Superior temporal gyrus (tissue), 1 donor: ENCODE measurements around the gene SLC8A1.

Experiments
- DNase-seq: peaks from one replicate; pipeline ENCODE4 v3.0.0-alpha.2; 2016; ENCODE audit errors: extremely low spot score

Gene SLC8A1

DNA sequence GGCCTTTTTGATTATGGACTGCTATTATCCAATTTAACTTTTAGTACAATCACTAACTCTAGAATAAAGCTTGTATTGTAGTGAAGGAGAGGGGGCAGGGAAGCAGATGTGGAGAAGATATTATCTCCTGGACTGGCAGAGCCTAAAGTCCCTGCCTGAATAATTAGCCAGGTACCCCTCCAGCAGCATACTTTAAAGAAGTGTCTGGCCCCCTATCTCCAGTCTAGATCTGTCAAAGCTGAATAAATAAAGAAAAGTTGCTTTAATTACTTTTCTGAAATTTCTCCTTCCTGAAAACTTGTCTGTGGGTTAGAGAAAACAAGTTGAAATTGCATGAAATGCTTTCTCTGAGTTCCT, 258.2 kb downstream of the SLC8A1 start:
- no peak for DNase-seq

- DNase-seq, result no peak
These were observed 258.8 kb downstream of the SLC8A1 start for GRCh38 chr2:40192864-40193669.

- DNase-seq, result no peak
These were observed 261.4 kb downstream of the SLC8A1 start for GRCh38 chr2:40190457-40190856.

DNA sequence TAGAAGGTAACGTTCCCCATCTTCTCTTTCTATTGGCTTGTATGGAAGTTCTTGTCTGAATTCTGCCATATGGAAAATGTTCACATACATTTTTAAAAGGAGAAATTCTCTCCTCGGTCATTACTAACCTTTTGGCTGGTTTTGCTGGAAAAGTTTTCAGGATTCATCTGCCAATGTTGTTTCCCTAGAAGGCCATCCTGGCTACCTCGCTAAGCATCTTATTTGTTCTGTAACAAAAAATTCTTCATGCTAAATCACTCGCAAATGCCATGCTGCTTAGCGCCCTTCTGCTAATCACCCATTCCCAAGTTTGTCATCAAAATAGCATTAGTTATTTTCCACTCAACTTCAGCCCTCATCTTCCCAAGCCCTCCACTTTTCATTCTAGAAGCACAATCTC, 262.0 kb downstream of the SLC8A1 start:
- no peak for DNase-seq

- DNase-seq, result no peak
These were observed 264.8 kb downstream of the SLC8A1 start for GRCh38 chr2:40187054-40187453.

GRCh38 chr2:40184551-40184950, 267.3 kb downstream of the SLC8A1 start:
- DNase-seq, result no peak

- no peak for DNase-seq
These were observed 270.0 kb downstream of the SLC8A1 start for GRCh38 chr2:40181855-40182254.

GRCh38 chr2:40179801-40180200, 272.1 kb downstream of the SLC8A1 start:
- no peak for DNase-seq

GRCh38 chr2:40178971-40179370, 272.9 kb downstream of the SLC8A1 start:
- DNase-seq, result no peak

- no peak for DNase-seq
These were observed 273.6 kb downstream of the SLC8A1 start for GRCh38 chr2:40178171-40178778.

DNA sequence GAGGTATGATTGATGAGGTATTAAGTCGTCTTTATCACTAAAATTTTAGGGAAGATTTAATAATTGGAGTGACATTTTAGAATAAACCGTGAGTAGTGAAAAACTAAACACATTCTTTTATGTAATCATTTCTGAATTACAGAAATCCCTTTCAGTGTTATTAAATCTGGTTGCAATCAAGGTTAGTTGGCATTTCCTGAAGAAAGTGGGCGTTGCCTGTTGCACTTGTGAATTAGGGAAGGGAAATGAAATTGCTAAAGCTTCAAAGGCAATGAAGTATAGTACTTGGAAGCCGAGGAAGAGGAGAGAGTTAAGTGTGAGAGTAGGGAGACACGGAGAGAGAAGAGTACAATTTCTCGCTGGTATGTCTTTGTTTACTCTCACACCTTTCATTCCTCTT, 274.5 kb downstream of the SLC8A1 start:
- no peak for DNase-seq

GRCh38 chr2:40173276-40173675, 278.6 kb downstream of the SLC8A1 start:
- no peak for DNase-seq

- DNase-seq, result no peak
These were observed 282.0 kb downstream of the SLC8A1 start for GRCh38 chr2:40169856-40170255.

- DNase-seq, result no peak
These were observed 282.5 kb downstream of the SLC8A1 start for GRCh38 chr2:40169430-40169829.

DNA sequence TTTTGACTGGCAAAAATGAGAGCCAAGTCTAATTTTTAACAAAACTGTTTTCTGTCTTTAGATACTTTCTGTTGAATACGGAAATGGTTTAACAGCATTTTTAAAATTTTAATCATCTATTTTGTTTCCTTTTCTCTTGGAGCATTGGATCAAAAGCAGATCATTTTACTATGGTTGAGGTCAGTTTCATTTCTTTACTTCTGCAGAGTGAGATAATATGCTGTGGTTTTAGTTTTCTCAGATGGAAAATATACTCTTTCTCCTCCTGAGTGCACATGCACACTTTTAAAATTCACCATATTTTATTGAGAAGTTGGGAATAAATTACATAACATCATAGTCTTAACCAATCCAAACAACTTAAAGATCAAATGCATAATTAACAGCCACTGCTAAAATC, 283.3 kb downstream of the SLC8A1 start:
- no peak for DNase-seq

DNA sequence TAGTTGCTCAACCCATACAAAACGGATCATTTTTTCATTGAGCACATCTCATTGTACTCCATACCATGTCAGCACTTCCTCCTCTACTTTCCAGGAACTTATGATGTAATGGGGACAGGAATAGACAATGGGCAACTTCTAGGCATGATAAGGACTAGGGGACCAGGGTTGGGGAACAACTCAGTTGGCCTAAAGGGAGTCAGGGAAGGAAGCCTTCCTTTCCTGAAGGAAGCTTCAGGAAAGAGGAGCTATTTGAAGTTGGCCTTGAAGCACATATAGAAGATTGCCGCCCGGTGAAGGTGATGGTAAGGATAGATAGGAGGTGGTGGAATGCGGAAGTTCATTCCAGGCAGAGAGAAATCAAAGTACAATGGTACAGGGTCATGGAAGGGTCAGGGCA, 283.9 kb downstream of the SLC8A1 start:
- no peak for DNase-seq

DNA sequence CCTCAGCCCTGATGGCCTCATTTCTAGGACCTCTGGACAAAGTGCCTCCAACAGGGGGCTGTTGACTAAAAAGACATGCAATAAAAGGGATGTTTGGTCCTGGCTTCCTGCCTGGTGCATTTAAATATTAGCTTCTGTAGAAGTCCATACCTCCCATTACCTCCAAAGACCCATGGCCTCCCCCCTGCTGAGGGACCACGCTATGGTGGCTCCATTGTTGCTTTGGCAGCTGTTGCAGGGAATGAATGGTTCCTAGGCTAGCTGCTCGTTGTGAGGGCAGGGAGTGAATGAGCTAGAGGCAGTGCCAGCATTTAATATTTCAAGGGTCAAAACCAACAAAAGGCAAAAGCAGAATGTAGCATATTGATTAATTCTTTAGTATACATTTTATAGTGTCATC, 285.9 kb downstream of the SLC8A1 start:
- DNase-seq, result no peak

DNA sequence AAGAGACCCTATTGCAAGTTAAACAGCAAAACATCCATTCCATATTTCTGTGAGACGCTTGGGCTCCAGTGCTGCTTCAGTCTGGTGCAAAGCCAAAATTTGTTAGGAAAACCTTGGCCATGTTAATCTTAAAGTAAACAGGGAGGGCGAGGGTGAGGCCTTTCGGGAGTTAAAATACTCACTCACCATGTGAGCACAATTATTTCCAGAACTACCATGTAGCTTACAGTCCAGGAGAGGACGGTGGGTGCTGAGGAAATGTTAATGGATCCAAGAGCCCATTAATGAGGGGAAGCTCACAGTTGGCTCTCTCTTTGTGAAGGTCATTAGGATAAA, 286.4 kb downstream of the SLC8A1 start:
- DNase-seq, result no peak

DNA sequence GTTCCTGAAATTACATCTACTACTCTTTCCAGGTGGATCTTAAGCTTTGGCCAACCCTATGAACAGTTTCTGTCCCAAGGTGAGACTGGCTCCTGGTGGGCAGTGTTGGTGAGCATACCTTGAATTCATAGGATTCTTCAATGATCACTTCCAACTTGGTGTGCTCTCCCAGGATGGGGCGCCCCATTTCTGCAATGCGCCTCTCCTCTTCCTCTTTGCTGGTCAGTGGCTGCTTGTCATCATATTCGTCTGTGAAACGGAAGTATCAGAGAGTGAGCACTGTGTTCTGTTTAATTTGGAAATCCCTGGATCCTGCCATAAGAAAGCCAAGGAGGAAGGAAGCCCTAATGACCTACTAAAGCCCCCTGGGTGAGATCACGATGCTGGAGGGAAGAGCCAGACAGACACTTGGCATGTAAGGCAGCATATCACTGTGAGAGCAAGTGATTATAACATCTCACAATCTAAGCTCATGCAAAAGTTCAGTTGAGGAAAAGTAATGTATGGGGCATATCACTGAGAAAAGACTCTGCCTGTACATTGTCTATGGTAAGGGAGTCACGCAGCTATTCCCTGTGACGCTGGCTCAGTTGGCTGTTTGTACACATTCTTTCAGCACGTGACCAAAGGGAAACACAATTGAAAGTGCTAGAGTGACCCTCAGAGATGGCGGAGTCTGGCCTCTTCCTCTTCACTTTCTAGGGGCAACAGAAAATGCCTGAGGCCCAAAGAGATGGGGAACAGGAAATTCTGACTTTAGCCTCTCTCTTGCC, 287.0 kb downstream of the SLC8A1 start:
- no peak for DNase-seq

- DNase-seq, result no peak
These were observed 289.9 kb downstream of the SLC8A1 start for GRCh38 chr2:40161986-40162385.

- DNase-seq, result no peak
These were observed 291.1 kb downstream of the SLC8A1 start for GRCh38 chr2:40160751-40161218.

DNA sequence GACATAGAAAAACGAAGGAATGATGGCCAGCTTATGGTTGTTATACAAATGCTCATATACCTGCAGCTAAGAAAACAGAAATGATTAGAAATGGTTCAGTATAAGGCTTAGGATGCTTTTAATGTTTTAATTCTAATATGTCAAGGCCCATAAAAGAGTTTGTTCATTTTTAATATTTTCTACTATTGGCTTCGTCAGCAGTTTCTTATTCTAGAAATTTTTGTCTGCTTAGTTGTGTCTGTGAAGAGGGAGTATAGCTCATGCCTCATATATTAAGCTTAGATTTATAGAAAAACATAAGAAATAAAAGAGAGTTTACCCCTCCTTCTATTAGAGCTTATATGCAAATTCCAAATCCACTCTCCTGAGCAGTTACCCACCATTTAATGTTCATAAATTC, 292.6 kb downstream of the SLC8A1 start:
- no peak for DNase-seq

DNA sequence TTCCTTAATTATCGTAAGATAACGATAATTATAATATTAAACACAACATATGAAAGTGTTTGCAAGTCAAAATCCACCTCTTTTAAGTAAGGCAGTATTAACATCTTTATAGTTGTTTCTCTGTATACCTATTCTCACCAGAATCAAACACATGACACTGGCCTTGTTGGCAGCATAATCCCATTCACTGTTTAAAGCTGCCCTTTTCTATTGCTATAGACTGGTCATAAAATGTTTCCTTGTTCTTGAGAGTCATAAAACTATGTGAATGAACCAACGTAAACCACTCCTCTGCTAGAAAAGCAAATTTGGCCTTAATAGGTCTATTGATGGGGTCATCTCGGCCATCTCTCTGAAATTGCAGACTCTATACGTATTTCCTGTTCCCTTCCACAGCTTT, 293.1 kb downstream of the SLC8A1 start:
- no peak for DNase-seq
